HepG2 (cell line): Measurements from ENCODE around the gene CUTC. TPM values are rescaled to one million over a fixed set of nuclear protein-coding genes. Genes with fewer than 3 reads are reported as not detected.

Experiments used
- GTF2F1 ChIP-seq: fragments of 150-350 bp; IDR thresholded peaks from 2 replicates; pipeline ENCODE4 v1.6.1; 2014; ENCODE audit warnings: low read length
- MIXL1 ChIP-seq: IDR thresholded peaks from 2 replicates; pipeline ENCODE4 v1.6.1; 2016
- NFIB ChIP-seq: sonication (generic); formaldehyde crosslinking; IDR thresholded peaks from 2 replicates; pipeline ENCODE4 v1.9.0; 2021; ENCODE audit warnings: missing genetic modification reagents, mild to moderate bottlenecking, borderline replicate concordance
- TAF15 ChIP-seq: fragments of 200-400 bp; formaldehyde crosslinking; IDR thresholded peaks from one replicate; pipeline ENCODE4 v1.6.1; 2018; ENCODE audit warnings: mild to moderate bottlenecking, low read depth, low read length; ENCODE audit not compliant: poor library complexity, severe bottlenecking
- TSC22D2 ChIP-seq: sonication (generic); formaldehyde crosslinking; IDR thresholded peaks from 2 replicates; pipeline ENCODE4 v1.5.1; 2020; ENCODE audit warnings: missing genetic modification reagents, mild to moderate bottlenecking, borderline replicate concordance
- U2AF1 ChIP-seq: fragments of 200-400 bp; formaldehyde crosslinking; optimal IDR thresholded peaks from 2 replicates; pipeline ENCODE3; 2017; ENCODE audit warnings: mild to moderate bottlenecking, low read depth, low read length
- ZBTB7B ChIP-seq: sonication (generic); formaldehyde crosslinking; IDR thresholded peaks from 2 replicates; pipeline ENCODE4 v1.4.0; 2020; ENCODE audit warnings: missing genetic modification reagents
- ZFP1 ChIP-seq: IDR thresholded peaks from 2 replicates; pipeline ENCODE4 v1.6.1; 2016
- ZNF180 ChIP-seq: sonication (generic); formaldehyde crosslinking; IDR thresholded peaks from 2 replicates; pipeline ENCODE4 v1.4.0; 2020; ENCODE audit warnings: low read depth, missing genetic modification reagents, borderline replicate concordance
- ZNF501 ChIP-seq: sonication (generic); formaldehyde crosslinking; IDR thresholded peaks from 2 replicates; pipeline ENCODE4 v1.5.1; 2020; ENCODE audit warnings: mild to moderate bottlenecking, moderate library complexity, missing genetic modification reagents
- ZNF747 ChIP-seq: sonication (generic); formaldehyde crosslinking; IDR thresholded peaks from 2 replicates; pipeline ENCODE4 v1.8.1; 2023; ENCODE audit warnings: missing genetic modification reagents, mild to moderate bottlenecking, borderline replicate concordance
- polyA plus RNA-seq, 8 experiments: library from polyadenylated mRNA; depleted of rRNA in 3 of 8; stranded (reverse) in 7 of 8; unstranded in 1 of 8; fragments of >200 nt; fragmentation: Illumina TruSeq in 4 of 8; extraction: Trizol in 4 of 8; gene quantifications; 2 replicates each; pipeline versions ENCODE4 v1.2.1 to v1.2.3, GENCODE V29; 2011 to 2016; ENCODE audit warnings: low read depth in 4 of 8, missing spikeins in 1 of 8, mixed read lengths in 1 of 8; ENCODE audit not compliant: insufficient read depth in 1 of 8
- total RNA-seq, 5 experiments: library from RNA; depleted of rRNA; stranded (reverse); fragments of >200 nt; fragmentation: Illumina TruSeq; extraction: Trizol; gene quantifications; 2 replicates each; pipeline ENCODE4 v1.2.3, GENCODE V29; 2016; ENCODE audit warnings: low read depth in 1 of 5
- TF ChIP-seq, protein P1 (sequence below): sonication (generic); formaldehyde crosslinking; IDR thresholded peaks from 2 replicates; pipeline ENCODE4 v1.8.1; 2022; ENCODE audit warnings: low read depth, mild to moderate bottlenecking, missing genetic modification reagents
- TF ChIP-seq, protein P2 (sequence below): sonication (generic); formaldehyde crosslinking; IDR thresholded peaks from 2 replicates; pipeline ENCODE4 v1.4.0; 2020; ENCODE audit warnings: missing genetic modification reagents
- TF ChIP-seq, protein P3 (sequence below): sonication (generic); formaldehyde crosslinking; IDR thresholded peaks from 2 replicates; pipeline ENCODE4 v1.4.0; 2020; ENCODE audit warnings: missing genetic modification reagents, mild to moderate bottlenecking, borderline replicate concordance
- TF ChIP-seq, protein P4 (sequence below): sonication (generic); formaldehyde crosslinking; IDR thresholded peaks from 2 replicates; pipeline ENCODE4 v1.8.1; 2023; ENCODE audit warnings: missing genetic modification reagents, inconsistent platforms, borderline replicate concordance
- TF ChIP-seq, protein P5 (sequence below): sonication (generic); formaldehyde crosslinking; IDR thresholded peaks from 2 replicates; pipeline ENCODE4 v1.4.0; 2020; ENCODE audit warnings: missing genetic modification reagents, low read depth, mild to moderate bottlenecking, borderline replicate concordance

Gene CUTC
- total and polyA plus RNA-seq, 2 of the 13 experiments (the other 11 are each of a cell fraction or from before 2014, with no cell fraction given), result 22.3 to 25.8 TPM

DNA sequence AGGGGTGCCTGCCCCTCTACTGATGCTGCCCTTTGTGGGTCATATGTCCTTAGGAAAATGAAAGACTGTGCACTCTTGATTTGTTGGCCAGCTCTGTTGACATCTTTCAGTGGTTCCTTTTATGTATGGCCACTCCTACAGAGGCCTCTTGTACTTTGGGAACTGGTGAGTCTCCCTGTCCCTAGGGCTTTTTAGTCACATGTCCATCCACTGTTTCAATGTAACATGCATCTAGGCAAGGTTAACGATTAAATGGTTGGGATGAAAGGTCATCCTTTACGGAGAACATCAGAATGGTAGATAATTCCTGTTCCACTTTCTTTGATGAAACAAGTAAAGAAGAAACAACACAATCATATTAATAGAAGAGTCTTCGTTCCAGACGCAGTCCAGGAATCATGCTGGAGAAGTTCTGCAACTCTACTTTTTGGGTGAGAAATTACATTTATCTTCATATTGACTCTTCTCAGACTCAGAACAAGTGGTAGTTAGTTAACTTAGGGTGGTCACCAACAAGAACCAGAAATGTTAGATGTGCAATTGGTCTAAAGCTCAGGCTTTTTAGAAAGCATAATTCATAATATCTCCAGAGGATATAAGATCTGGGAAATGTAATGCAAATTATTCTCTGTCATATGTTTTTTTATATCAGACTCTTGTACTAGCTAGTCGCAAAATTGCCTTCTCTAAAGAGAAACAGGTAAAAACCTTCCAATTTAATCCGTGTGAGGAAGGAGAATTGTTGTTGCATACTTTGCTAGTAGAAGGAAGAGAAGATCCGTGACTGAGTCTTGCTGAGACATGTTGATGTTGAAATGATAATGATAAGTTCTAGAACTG is 50.6 kb downstream of the CUTC start, which contains the start of gene ABCC2 (continued):
- TF ChIP-seq ZNF180 (no peak), GTF2F1 (no peak), NFIB (no peak), U2AF1 (no peak), TAF15 (no peak), MIXL1 (CRISPR knock-in tag) (peak; percentile 94), ZBTB7B (CRISPR knock-in tag) (0 out of 2 replicates have a peak, but pooled peaks have one; percentile 14), ZFP1 (peak; percentile 21; the same call in 1 of the 2 replicates), ZNF747 (CRISPR knock-in tag) (no peak), TSC22D2 (no peak), ZNF501 (CRISPR knock-in tag) (no peak)
- TF ChIP-seq, protein P1, sequence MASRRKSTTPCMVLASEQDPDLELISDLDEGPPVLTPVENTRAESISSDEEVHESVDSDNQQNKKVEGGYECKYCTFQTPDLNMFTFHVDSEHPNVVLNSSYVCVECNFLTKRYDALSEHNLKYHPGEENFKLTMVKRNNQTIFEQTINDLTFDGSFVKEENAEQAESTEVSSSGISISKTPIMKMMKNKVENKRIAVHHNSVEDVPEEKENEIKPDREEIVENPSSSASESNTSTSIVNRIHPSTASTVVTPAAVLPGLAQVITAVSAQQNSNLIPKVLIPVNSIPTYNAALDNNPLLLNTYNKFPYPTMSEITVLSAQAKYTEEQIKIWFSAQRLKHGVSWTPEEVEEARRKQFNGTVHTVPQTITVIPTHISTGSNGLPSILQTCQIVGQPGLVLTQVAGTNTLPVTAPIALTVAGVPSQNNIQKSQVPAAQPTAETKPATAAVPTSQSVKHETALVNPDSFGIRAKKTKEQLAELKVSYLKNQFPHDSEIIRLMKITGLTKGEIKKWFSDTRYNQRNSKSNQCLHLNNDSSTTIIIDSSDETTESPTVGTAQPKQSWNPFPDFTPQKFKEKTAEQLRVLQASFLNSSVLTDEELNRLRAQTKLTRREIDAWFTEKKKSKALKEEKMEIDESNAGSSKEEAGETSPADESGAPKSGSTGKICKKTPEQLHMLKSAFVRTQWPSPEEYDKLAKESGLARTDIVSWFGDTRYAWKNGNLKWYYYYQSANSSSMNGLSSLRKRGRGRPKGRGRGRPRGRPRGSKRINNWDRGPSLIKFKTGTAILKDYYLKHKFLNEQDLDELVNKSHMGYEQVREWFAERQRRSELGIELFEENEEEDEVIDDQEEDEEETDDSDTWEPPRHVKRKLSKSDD (CRISPR knock-in tag), result no peak
- TF ChIP-seq, protein P2, sequence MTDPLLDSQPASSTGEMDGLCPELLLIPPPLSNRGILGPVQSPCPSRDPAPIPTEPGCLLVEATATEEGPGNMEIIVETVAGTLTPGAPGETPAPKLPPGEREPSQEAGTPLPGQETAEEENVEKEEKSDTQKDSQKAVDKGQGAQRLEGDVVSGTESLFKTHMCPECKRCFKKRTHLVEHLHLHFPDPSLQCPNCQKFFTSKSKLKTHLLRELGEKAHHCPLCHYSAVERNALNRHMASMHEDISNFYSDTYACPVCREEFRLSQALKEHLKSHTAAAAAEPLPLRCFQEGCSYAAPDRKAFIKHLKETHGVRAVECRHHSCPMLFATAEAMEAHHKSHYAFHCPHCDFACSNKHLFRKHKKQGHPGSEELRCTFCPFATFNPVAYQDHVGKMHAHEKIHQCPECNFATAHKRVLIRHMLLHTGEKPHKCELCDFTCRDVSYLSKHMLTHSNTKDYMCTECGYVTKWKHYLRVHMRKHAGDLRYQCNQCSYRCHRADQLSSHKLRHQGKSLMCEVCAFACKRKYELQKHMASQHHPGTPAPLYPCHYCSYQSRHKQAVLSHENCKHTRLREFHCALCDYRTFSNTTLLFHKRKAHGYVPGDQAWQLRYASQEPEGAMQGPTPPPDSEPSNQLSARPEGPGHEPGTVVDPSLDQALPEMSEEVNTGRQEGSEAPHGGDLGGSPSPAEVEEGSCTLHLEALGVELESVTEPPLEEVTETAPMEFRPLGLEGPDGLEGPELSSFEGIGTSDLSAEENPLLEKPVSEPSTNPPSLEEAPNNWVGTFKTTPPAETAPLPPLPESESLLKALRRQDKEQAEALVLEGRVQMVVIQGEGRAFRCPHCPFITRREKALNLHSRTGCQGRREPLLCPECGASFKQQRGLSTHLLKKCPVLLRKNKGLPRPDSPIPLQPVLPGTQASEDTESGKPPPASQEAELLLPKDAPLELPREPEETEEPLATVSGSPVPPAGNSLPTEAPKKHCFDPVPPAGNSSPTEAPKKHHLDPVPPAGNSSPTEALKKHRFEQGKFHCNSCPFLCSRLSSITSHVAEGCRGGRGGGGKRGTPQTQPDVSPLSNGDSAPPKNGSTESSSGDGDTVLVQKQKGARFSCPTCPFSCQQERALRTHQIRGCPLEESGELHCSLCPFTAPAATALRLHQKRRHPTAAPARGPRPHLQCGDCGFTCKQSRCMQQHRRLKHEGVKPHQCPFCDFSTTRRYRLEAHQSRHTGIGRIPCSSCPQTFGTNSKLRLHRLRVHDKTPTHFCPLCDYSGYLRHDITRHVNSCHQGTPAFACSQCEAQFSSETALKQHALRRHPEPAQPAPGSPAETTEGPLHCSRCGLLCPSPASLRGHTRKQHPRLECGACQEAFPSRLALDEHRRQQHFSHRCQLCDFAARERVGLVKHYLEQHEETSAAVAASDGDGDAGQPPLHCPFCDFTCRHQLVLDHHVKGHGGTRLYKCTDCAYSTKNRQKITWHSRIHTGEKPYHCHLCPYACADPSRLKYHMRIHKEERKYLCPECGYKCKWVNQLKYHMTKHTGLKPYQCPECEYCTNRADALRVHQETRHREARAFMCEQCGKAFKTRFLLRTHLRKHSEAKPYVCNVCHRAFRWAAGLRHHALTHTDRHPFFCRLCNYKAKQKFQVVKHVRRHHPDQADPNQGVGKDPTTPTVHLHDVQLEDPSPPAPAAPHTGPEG (CRISPR knock-in tag), result no peak
- TF ChIP-seq, protein P3, sequence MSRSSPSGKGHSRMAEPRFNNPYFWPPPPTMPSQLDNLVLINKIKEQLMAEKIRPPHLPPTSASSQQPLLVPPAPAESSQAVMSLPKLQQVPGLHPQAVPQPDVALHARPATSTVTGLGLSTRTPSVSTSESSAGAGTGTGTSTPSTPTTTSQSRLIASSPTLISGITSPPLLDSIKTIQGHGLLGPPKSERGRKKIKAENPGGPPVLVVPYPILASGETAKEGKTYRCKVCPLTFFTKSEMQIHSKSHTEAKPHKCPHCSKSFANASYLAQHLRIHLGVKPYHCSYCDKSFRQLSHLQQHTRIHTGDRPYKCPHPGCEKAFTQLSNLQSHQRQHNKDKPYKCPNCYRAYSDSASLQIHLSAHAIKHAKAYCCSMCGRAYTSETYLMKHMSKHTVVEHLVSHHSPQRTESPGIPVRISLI (CRISPR knock-in tag), result no peak
- TF ChIP-seq, protein P4, sequence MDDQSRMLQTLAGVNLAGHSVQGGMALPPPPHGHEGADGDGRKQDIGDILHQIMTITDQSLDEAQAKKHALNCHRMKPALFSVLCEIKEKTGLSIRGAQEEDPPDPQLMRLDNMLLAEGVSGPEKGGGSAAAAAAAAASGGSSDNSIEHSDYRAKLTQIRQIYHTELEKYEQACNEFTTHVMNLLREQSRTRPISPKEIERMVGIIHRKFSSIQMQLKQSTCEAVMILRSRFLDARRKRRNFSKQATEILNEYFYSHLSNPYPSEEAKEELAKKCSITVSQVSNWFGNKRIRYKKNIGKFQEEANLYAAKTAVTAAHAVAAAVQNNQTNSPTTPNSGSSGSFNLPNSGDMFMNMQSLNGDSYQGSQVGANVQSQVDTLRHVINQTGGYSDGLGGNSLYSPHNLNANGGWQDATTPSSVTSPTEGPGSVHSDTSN, result no peak
- TF ChIP-seq, protein P5, sequence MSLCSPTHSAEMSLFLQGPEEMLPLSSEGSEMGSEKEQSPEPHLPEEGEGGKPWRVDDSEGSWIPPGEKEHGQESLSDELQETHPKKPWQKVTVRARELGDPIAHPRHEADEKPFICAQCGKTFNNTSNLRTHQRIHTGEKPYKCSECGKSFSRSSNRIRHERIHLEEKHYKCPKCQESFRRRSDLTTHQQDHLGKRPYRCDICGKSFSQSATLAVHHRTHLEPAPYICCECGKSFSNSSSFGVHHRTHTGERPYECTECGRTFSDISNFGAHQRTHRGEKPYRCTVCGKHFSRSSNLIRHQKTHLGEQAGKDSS (CRISPR knock-in tag), result no peak
